ENCODE measurements around the gene OXT.
"Not testable (repeated sequence)": the region's sequence is repeated elsewhere in the genome, so short reads cannot be mapped to it uniquely, and the experiment has no call there.

Gene OXT

GRCh38 chr20:3046677-3047462, 24.6 kb upstream of the OXT start:
- peak overlapping the region; percentile 69 to 98 (median 92) for H3K4me3 ChIP-seq
- H3K27ac ChIP-seq = peak overlapping the region in 20 of 21 experiments; percentile 74 to 90 (median 84)

GRCh38 chr20:3047486-3048419, 23.7 kb upstream of the OXT start:
- H3K4me3 ChIP-seq = no peak overlapping the region

GRCh38 chr20:3051385-3052019, 19.9 kb upstream of the OXT start:
- no peak overlapping the region for H3K4me3 ChIP-seq
- no peak overlapping the region for H3K27ac ChIP-seq

More at GRCh38 chr20:3047486-3048419, 23.7 kb upstream of the OXT start:
- peak overlapping the region in 1 of 21 experiments; percentile 90 for H3K27ac ChIP-seq

GRCh38 chr20:3059489-3059888, 11.9 kb upstream of the OXT start:
- no peak overlapping the region for H3K4me3 ChIP-seq
- H3K27ac ChIP-seq = no peak overlapping the region

- H3K4me3 ChIP-seq, H3K27ac ChIP-seq: not testable (repeated sequence)
Observed at GRCh38 chr20:3064119-3064518, 7.3 kb upstream of the OXT start.

GRCh38 chr20:3067139-3068014, 4.0 kb upstream of the OXT start:
- Histone ChIP-seq H3K27ac (peak overlapping the region in 6 of 21 experiments; percentile 11 to 57 (median 41)), H3K4me3 (no peak overlapping the region)

- Histone ChIP-seq H3K27ac (peak overlapping the region in 3 of 21 experiments; percentile 6 to 29 (median 11)), H3K4me3 (no peak overlapping the region)
Observed at GRCh38 chr20:3068075-3068474, 3.3 kb upstream of the OXT start.

GRCh38 chr20:3068986-3069900, 2.2 kb upstream of the OXT start:
- Histone ChIP-seq H3K4me3 (no peak overlapping the region), H3K27ac (no peak overlapping the region)

- no peak overlapping the region for H3K27ac ChIP-seq
Observed at GRCh38 chr20:3070725-3071124, 695 bp upstream of the OXT start.

GRCh38 chr20:3071266-3071609, 182 bp upstream of the OXT start:
- peak overlapping the region in 6 of 21 experiments; percentile 43 to 83 (median 61) for H3K27ac ChIP-seq

More at GRCh38 chr20:3070725-3071124, 695 bp upstream of the OXT start:
- H3K4me3 ChIP-seq = no peak overlapping the region

GRCh38 chr20:3072530-3073250, 1.3 kb downstream of the OXT start:
- H3K27ac ChIP-seq = peak overlapping the region in 4 of 21 experiments; percentile 57 to 83 (median 66)
- peak overlapping the region in 6 of 7 experiments; percentile 32 to 61 (median 54) for H3K4me3 ChIP-seq

More at GRCh38 chr20:3071266-3071609, 182 bp upstream of the OXT start:
- peak overlapping the region; percentile 32 to 61 (median 56) for H3K4me3 ChIP-seq

GRCh38 chr20:3073251-3073643, 1.8 kb downstream of the OXT start:
- not testable (repeated sequence) for H3K4me3 ChIP-seq, H3K27ac ChIP-seq

- no peak overlapping the region for H3K4me3 ChIP-seq
- no peak overlapping the region for H3K27ac ChIP-seq
Observed at GRCh38 chr20:3074812-3075211, 3.4 kb downstream of the OXT start.

- H3K27ac ChIP-seq, H3K4me3 ChIP-seq: not testable (repeated sequence)
Observed at GRCh38 chr20:3075315-3075714, 3.9 kb downstream of the OXT start.

- H3K4me3 ChIP-seq = no peak overlapping the region
- no peak overlapping the region for H3K27ac ChIP-seq
Observed at GRCh38 chr20:3077618-3078134, 6.3 kb downstream of the OXT start.

GRCh38 chr20:3080939-3081388, 9.5 kb downstream of the OXT start:
- Histone ChIP-seq H3K4me3 (no peak overlapping the region), H3K27ac (no peak overlapping the region)

- Histone ChIP-seq H3K27ac (no peak overlapping the region), H3K4me3 (no peak overlapping the region)
Observed at GRCh38 chr20:3081641-3082040, 10.2 kb downstream of the OXT start.

Measured in skin epidermis (tissue), 12 donors.